ENCODE results near the gene TPSB2.
A peak's percentile ranks its signal among the peaks of the same experiment; 100 is the strongest.

The TPSB2 gene

GRCh38 chr16:1184156-1184868 is 45.7 kb downstream of the TPSB2 start:
- no peak for DNase-seq

GRCh38 chr16:1182950-1183907 is 46.8 kb downstream of the TPSB2 start:
- DNase-seq: peak in 28 of 51 donors; percentile 4 to 53 (median 24)

GRCh38 chr16:1182316-1182671 is 47.7 kb downstream of the TPSB2 start:
- peak in 20 of 51 donors; percentile 4 to 53 (median 24) for DNase-seq

- no peak for DNase-seq
Measured at GRCh38 chr16:1181404-1182315, 48.3 kb downstream of the TPSB2 start.

- DNase-seq: no peak
Measured at GRCh38 chr16:1180549-1181403, 49.2 kb downstream of the TPSB2 start.
